ENCODE data around the gene CDK18.

GRCh38 chr1:205475855-205476254 lies 28.6 kb upstream of the CDK18 start:
- TF ChIP-seq YY1 (IDR thresholded peaks at IDR 0.05; ENCODE audit: insufficient read depth, insufficient read length) (no peak), ZNF274 (IDR thresholded peaks at IDR 0.05; ENCODE audit: low read depth, low read length) (no peak), SUZ12 (IDR thresholded peaks at IDR 0.05; ENCODE audit: extremely low read depth, insufficient read depth, insufficient read length) (no peak)

Data from NT2/D1 (cell line).